ENCODE measurements around the gene GPC5.
"Not testable (repeated sequence)": the region's sequence is repeated elsewhere in the genome, so short reads cannot be mapped to it uniquely, and the experiment has no call there.

GPC5 gene

DNA sequence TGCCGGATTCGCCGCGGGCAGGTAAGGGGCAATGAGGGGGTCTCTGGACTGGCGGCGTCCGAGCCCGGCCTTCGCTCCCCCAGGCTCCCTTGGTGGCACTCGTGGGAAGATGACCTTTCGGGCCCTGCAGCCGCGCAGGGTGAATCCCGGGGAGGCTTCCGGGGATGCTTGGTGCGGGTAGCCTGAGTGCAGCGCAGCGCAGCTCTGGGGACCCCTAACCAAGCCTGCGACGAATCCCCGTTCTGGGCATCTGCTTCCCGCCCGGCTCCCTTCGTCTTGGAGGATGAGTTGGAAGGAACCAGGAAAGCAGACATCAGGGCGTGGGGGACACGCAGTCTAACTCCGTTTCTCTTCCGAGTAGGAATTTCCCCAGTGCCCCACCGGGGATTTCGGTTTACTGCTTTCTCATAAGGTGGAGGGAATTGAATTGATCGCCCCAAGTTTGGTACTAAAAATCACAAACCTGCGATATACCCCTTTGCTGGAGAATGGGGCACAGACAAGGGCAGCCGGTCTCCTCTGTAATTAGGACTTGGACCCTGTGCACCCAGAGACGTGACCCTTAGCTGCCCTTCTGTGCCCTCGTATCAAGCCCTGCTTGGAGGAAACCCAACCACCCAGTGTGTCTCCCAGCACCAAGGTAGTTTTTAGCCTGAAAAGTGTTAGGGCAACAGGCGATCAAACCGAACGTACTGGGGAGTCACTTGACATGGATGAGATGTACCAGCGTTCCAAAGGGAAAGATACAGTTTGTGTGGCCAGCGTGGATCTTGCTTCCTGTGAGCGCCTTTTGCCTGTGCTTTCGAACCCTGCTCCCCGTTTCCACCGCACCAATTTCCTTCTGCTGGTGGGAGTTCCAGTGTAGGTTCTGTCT, 1.0 kb downstream of the GPC5 start:
- ATAC-seq, result peak; percentile 1
- Mint-ChIP-seq H3K9me3 (no peaks in the 10 kb centered on the region), H3K36me3 (no peaks in the 10 kb centered on the region), H3K4me3 (peak overlapping the region; percentile 72), H3K4me1 (peaks cover 12% of the 10 kb centered on the region), H3K27ac (peak overlapping the region; percentile 50)
- no peak for DNase-seq (ENCODE audit: low spot score in 2 of 2)

DNA sequence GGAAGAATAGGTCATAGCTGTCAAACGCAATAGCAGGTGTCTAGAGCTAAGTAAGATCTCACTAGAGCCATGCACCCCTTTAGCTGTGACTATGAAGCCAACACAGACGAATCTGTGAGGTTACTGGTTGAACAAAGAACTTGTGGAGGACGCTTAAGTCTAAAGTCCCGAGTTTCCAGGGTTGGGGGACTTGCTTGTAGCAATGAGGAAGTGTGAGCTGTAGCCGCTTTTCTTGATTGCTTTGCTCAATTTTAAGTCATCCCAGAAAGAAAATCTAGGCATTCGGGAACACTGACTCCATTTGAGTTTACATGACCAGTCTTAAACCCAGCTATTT, 1.6 kb downstream of the GPC5 start:
- DNase-seq (ENCODE audit: low spot score in 2 of 2) (no peak), ATAC-seq (no peak)
- Mint-ChIP-seq H3K36me3 (no peaks in the 10 kb centered on the region), H3K4me3 (peak overlapping the region; percentile 72), H3K4me1 (peaks cover 12% of the 10 kb centered on the region), H3K27ac (no peak overlapping the region), H3K9me3 (no peaks in the 10 kb centered on the region)

DNA sequence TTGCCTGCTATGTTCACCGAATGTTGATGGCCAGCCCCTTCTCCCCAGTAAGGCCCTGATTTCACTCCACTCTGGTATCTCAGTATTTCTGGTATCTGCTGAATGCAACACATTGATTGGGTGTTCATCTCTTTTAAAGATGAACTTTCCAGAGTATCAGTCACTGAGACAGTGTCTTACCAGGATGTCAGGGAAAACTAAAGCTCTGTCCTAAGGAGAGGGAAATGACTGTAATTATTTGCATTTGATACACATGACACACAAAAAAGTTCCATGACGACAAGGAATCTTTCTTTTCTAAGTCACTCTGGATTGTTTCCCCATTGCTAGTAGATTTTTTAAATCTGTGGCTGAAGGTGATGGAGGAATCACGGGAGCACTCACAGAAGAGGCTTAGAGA, 2.2 kb downstream of the GPC5 start:
- no peaks in the 10 kb centered on the region for H3K9me3 Mint-ChIP-seq
- ATAC-seq (no peak), DNase-seq (ENCODE audit: low spot score in 2 of 2) (no peak)
- no peak overlapping the region for H3K27ac Mint-ChIP-seq
- H3K4me1 Mint-ChIP-seq, result peaks cover 12% of the 10 kb centered on the region
- H3K4me3 Mint-ChIP-seq, result no peak overlapping the region
- no peaks in the 10 kb centered on the region for H3K36me3 Mint-ChIP-seq

DNA sequence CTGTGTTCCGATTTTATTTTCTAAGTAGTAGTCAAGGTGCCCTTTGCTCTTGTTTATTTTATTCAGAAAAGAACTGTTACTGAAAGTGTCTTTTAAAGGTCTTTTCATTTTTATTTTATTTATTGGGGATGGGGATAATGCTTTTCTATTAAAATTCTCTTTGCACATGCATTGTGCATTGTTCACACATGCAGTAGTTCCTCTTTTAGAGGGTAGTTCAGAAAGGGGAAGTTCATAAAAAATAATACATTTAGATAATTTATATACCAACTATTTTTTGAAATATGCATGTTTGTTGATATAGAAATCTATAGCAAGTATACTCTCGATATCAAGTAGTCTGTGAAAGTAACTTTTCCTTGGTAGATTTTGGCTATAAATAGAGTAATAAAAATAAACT, 3.5 kb downstream of the GPC5 start:
- no peaks in the 10 kb centered on the region for H3K36me3 Mint-ChIP-seq
- H3K4me1 Mint-ChIP-seq, result peaks cover 17% of the 10 kb centered on the region
- no peak overlapping the region for H3K27ac Mint-ChIP-seq
- no peak for DNase-seq (ENCODE audit: low spot score in 2 of 2)
- ATAC-seq, result no peak
- no peak overlapping the region for H3K4me3 Mint-ChIP-seq
- H3K9me3 Mint-ChIP-seq, result no peaks in the 10 kb centered on the region

DNA sequence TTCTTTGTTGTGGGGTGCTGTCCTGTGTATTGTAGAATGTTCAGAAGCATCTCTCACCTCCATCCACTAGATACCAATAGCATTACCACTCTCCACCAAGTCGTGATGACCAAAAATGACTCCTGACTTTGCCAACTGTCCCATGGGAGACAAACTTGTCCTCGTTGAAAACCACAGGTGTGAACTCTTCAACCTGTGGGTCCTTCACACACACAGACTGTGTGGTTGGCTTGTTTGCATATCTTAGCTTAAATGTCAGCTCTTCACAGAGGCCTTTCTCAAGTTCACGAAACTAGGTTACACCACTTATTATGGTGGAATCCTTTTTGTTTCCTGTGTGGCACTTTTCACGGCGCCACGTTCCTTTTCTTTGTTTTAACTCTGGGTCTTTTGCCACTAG, 6.8 kb downstream of the GPC5 start:
- DNase-seq (ENCODE audit: low spot score in 2 of 2) (no peak), ATAC-seq (no peak)
- Mint-ChIP-seq H3K27ac (no peak overlapping the region), H3K4me3 (no peak overlapping the region), H3K4me1 (peaks cover 6% of the 10 kb centered on the region), H3K9me3 (no peaks in the 10 kb centered on the region), H3K36me3 (no peaks in the 10 kb centered on the region)

DNA sequence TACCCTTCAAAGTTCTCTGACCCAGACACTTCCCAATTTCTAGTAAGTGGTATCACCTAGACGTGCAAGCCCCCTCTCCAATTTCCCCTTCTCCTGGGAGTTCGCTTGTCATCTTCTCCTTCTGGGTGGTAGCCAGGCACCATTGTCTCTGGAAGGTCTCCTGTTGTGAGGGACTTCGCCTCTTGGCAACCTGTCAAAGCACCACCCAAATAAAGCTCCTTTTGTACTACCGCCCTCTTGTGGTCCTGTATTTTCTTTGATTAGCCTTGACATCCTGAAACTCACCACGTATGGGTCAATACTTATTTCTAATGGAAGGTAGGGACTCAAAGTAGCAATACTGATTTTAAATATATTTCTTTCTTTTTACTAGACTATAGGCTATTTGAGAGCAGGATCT, 8.2 kb downstream of the GPC5 start:
- Mint-ChIP-seq H3K9me3 (no peaks in the 10 kb centered on the region), H3K4me1 (peaks cover 6% of the 10 kb centered on the region), H3K27ac (no peak overlapping the region), H3K36me3 (no peaks in the 10 kb centered on the region), H3K4me3 (no peak overlapping the region)
- ATAC-seq (peak; percentile 58), DNase-seq (ENCODE audit: low spot score in 2 of 2) (peak; percentile 9 to 57)

DNA sequence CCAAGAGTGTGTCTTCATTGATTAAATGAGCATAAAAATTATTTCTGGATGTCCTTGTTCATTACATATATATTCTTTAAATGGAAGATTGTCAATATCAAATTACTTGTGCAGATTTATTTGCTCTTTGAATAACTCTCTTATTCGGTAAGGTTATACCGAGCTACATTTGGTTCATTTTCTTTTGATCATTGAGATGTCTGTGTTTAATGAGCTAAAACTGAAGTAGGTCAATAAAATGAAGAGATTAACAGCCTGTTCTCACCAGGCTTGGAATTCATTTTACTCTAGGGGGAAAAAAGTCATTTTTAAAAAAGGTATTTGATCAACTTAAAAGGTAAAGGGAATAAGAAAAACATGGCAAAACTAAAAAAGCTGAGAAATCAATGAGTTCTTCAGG, 10.6 kb downstream of the GPC5 start:
- DNase-seq (ENCODE audit: low spot score in 2 of 2), result no peak
- ATAC-seq, result no peak
- Mint-ChIP-seq H3K4me1 (peaks cover 6% of the 10 kb centered on the region), H3K4me3 (no peak overlapping the region), H3K9me3 (no peaks in the 10 kb centered on the region), H3K36me3 (no peaks in the 10 kb centered on the region), H3K27ac (no peak overlapping the region)

DNA sequence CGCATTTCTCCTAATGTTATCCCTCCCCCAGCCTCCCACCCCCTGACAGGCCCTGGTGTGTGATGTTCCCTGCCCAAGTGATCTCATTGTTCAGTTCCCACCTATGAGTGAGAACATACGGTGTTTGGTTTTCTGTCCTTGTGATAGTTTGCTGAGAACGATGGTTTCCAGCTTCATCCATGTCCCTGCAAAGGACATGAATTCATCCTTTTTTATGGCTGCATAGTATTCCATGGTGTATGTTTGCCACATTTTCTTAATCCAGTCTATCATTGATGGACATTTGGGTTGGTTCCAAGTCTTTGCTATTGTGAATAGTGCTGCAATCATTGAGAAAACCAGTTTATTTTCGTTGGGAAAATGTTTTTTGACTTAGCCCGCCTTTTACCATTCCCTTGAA, 18.2 kb downstream of the GPC5 start:
- H3K9me3 Mint-ChIP-seq; H3K4me3 Mint-ChIP-seq; H3K27ac Mint-ChIP-seq; ATAC-seq; H3K4me1 Mint-ChIP-seq; DNase-seq (ENCODE audit: low spot score in 2 of 2); H3K36me3 Mint-ChIP-seq: not testable (repeated sequence)

DNA sequence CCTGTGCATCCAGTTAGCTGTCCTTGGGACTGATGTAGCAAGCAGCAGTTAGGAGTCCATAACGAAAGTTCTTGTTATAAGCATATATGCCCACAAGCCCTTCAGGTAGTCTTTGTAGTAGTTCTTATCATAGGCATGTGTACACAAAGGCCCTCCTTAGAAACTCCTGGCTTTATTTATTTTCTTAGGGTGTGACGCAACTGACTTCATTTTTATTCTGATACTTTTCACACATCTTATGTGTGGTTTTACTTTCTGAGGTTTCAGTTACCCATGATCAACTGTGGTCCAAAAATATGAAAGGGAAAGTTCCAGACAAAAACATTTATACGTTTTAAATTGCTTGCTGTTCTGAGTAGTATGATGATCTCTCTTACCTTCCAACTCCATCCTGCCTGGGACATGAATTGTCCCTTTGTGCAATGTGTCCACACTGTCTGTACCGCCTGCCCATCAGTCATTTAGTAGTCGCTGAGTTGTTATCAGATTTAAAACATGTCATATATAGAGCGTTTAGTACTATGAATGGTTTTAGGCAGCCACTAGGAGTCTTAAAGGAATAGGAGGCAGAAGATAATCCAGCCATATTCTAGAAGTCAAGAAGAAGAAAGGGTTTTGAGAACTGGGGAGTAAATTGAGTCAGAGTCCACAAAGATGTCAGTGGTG, 19.4 kb downstream of the GPC5 start:
- Mint-ChIP-seq H3K36me3 (no peaks in the 10 kb centered on the region), H3K27ac (no peak overlapping the region), H3K4me1 (no peaks in the 10 kb centered on the region), H3K9me3 (no peaks in the 10 kb centered on the region), H3K4me3 (no peak overlapping the region)
- DNase-seq (ENCODE audit: low spot score in 2 of 2) (no peak), ATAC-seq (peak; percentile 55)

DNA sequence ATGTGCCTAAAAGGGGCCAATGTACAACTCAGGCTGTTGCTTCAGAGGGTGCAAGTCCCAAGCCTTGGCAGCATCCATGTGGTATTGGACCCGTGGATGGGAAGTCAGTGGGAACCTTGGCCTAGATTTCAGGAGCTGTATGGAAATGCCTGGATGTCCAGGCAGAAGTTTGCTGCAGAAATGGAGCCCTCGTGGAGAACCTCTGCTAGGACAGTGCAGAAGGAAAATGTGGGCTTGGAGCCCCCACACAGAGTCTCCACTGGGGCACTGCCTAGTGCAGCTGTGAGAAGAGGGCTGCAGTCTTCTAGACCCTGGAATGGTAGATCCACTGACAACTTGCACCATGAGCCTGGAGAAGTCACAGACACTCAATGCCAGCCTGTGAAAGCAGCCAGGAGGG, 28.5 kb downstream of the GPC5 start:
- no peaks in the 10 kb centered on the region for H3K36me3 Mint-ChIP-seq
- H3K4me1 Mint-ChIP-seq, result no peaks in the 10 kb centered on the region
- H3K4me3 Mint-ChIP-seq, result no peak overlapping the region
- ATAC-seq (no peak), DNase-seq (ENCODE audit: low spot score in 2 of 2) (no peak)
- peaks cover 11% of the 10 kb centered on the region for H3K9me3 Mint-ChIP-seq
- no peak overlapping the region for H3K27ac Mint-ChIP-seq

DNA sequence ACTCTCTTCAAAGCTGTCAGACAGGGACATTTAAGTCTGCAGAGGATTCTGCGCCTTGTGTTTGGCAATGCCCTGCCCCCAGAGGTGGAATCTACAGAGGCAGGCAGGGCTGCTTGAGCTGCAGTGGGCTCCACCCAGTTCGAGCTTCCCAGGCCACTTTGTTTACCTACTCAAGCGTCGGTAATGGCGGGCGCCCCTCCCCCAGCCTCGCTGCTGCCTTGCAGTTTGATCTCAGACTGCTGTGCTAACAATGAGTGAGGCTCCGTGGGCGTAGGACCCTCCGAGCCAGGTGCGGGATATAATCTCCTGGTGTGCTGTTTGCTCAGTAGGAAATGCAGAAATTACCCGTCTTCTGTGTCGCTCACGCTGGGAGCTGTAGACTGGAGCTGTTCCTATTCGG, 40.3 kb downstream of the GPC5 start:
- not testable (repeated sequence) for H3K4me1 Mint-ChIP-seq; H3K9me3 Mint-ChIP-seq; H3K4me3 Mint-ChIP-seq; H3K36me3 Mint-ChIP-seq; H3K27ac Mint-ChIP-seq; DNase-seq (ENCODE audit: low spot score in 2 of 2); ATAC-seq

DNA sequence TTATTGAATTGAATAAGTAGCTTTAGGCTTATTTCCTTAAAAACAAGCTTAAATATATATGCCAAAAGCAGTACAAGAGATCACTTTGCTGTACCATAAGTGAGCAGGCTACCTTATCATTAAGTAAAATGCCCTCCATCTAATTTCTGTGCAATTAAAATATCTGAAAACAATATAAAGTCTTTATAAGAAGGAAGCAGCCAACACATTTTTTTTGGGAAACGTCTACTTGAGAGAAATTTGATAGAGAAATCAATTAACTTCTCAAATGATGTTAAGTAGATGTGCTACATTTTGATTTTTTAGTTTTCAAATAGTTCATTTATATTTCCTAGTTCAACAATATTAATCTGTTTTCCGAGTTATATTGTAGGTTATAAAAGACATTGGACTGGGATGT, 52.5 kb downstream of the GPC5 start:
- H3K9me3 Mint-ChIP-seq, result no peaks in the 10 kb centered on the region
- H3K36me3 Mint-ChIP-seq, result no peaks in the 10 kb centered on the region
- DNase-seq (ENCODE audit: low spot score in 2 of 2) (no peak), ATAC-seq (no peak)
- H3K27ac Mint-ChIP-seq, result no peak overlapping the region
- H3K4me1 Mint-ChIP-seq, result no peaks in the 10 kb centered on the region
- no peak overlapping the region for H3K4me3 Mint-ChIP-seq

DNA sequence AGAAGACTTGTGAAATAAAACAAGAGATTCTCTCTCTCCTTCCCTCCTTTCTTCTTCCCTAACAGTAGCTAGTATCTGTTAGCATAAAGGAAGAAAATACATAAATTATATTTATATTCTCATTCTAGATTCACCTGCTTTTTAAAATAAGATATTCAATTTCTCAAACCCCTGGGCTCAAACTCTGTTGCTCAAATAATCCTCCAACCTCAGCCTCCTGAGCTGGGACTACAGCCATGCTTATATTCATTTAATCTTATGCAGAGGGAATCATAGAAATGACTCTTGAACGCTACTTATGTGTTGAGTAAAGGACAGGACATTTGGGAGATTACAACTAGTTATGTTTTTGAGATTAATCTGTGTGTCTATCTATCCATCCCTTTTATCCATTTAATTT, 56.2 kb downstream of the GPC5 start:
- no peak overlapping the region for H3K4me3 Mint-ChIP-seq
- no peaks in the 10 kb centered on the region for H3K4me1 Mint-ChIP-seq
- no peak for DNase-seq (ENCODE audit: low spot score in 2 of 2)
- no peaks in the 10 kb centered on the region for H3K9me3 Mint-ChIP-seq
- no peak for ATAC-seq
- no peaks in the 10 kb centered on the region for H3K36me3 Mint-ChIP-seq
- no peak overlapping the region for H3K27ac Mint-ChIP-seq

DNA sequence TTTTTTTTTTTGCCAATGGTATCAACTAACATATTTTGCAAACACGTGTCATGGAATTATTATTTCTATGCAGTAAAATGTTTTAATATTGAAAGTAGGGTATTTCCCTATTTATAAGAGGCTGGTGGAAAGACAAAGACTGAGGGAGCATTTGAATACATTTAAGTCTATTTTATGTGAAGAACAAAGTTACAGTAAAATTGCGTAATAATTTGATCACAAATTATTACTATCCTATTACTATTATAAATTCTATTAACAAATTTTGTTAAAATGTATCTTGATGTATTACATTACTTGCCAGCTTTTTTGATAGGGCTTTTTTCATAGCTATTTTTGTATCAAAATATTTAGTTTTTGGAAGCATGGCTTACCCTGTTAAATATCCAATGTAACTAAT, 58.4 kb downstream of the GPC5 start:
- H3K4me1 Mint-ChIP-seq, result no peaks in the 10 kb centered on the region
- H3K27ac Mint-ChIP-seq, result no peak overlapping the region
- no peaks in the 10 kb centered on the region for H3K9me3 Mint-ChIP-seq
- no peaks in the 10 kb centered on the region for H3K36me3 Mint-ChIP-seq
- DNase-seq (ENCODE audit: low spot score in 2 of 2), result no peak
- H3K4me3 Mint-ChIP-seq, result no peak overlapping the region
- no peak for ATAC-seq

DNA sequence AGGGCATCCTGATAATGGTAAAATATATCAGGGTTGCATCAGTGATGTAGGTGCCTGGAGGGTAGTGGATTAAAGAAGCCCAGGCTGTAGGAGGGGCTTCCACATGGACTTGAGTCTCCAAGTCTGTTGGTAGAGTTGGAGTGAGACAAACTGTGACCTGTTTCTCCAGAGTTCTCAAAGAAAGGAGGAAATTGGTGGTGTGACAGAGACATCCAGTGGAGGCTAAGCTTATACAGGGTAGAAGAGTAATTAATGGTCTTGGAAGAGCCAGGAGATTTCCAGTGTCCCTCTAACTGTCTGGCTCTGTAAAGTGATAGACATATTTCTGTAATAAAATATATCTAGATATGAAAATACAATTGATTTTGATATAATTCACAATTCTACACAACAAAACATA, 61.1 kb downstream of the GPC5 start:
- H3K4me3 Mint-ChIP-seq, result no peak overlapping the region
- no peaks in the 10 kb centered on the region for H3K9me3 Mint-ChIP-seq
- H3K4me1 Mint-ChIP-seq, result no peaks in the 10 kb centered on the region
- ATAC-seq, result no peak
- H3K27ac Mint-ChIP-seq, result no peak overlapping the region
- H3K36me3 Mint-ChIP-seq, result no peaks in the 10 kb centered on the region
- DNase-seq (ENCODE audit: low spot score in 2 of 2), result no peak

DNA sequence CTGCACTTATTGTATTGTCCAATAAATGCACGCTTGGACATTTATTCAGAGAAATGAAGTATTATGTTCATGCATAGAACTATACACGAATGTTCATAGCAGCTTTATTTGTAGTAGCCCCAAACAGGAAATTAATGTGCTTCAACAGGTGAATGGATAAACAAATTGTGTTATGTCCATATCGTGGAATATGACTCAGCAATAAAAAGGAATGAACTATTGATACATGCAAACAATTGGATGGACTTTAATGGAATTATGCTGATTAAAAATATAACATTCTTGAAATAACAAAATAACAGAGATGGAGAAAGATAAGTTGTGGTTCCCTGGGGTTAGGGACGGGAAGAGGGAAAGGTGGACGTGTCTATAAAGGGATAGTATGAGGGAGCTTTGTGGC, 65.9 kb downstream of the GPC5 start:
- Mint-ChIP-seq H3K9me3 (no peaks in the 10 kb centered on the region), H3K4me3 (no peak overlapping the region), H3K36me3 (no peaks in the 10 kb centered on the region), H3K27ac (no peak overlapping the region), H3K4me1 (no peaks in the 10 kb centered on the region)
- no peak for DNase-seq (ENCODE audit: low spot score in 2 of 2)
- ATAC-seq, result no peak
